Choroid plexus epithelial cell (primary cell): ENCODE results near the gene ARGLU1.

Experiments used
- DNase-seq: peaks from one replicate; pipeline ENCODE4 v3.0.0-alpha.2; 2010; ENCODE audit warnings: low read depth
- H3K4me3 ChIP-seq: 2 replicates; pipeline ENCODE4 v1.5.1; 2011; ENCODE audit warnings: low read depth, mild to moderate bottlenecking, control low read depth, low read length, moderate library complexity
- CTCF ChIP-seq: conservative IDR thresholded peaks from 2 replicates; pipeline ENCODE4 v1.5.1; 2011; ENCODE audit warnings: low read depth, mild to moderate bottlenecking, control low read depth, inconsistent platforms, low read length, moderate library complexity

Gene ARGLU1

DNA sequence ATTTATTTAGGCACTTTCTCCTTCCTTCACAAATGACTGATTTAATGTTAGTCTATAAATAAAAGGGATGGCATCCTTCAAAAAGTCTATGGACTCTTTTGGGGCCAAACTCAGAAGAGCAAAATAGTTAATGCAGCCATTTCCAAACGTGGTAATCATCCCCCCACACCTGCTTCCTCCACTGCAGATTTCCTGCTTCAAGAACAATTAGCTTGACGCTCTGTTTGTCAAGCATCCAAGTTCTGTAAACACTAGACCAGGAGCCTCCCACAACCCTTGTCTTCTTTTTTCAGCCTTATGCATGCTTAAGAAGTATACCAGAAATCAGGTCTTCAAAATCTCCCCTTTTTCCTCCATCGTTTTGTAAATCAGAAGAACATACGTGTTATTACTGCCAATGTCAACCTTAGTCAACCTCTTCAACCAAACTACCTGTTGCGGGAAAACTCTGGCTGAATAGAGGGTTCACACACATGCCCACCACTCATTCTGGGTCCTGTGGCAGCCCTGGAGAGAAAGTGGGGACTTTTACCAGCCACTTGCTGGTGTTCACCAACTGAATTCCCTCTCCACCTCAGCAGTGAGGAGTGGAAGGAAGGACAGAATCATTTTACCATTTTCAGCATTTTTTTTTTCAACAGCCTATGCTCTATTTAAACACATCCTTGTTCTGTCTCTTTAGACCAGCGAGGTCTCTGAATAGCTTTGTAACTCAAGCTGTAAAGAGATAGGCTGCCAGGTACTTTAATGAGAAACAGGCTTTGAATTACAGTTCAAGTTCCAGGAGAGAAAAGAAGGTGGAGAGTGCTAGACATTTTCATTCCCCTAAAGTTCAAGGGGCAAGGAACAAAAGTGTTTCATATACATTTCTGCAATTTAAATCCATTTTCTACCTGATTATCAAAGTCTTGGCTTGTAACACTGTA, 71.6 kb downstream of the ARGLU1 start:
- no peak for TF ChIP-seq CTCF
- DNase-seq: no peak
- H3K4me3 ChIP-seq: no peak overlapping the region

- no peak for TF ChIP-seq CTCF
- no peak for DNase-seq
- no peak overlapping the region for H3K4me3 ChIP-seq
These were observed 73.0 kb downstream of the ARGLU1 start for GRCh38 chr13:106494936-106495335.

- no peak for DNase-seq
- H3K4me3 ChIP-seq: no peak overlapping the region
- TF ChIP-seq CTCF: no peak
These were observed 73.4 kb downstream of the ARGLU1 start for GRCh38 chr13:106494506-106494905.

GRCh38 chr13:106493533-106494220, 74.3 kb downstream of the ARGLU1 start:
- no peak overlapping the region for H3K4me3 ChIP-seq
- no peak for DNase-seq
- no peak for TF ChIP-seq CTCF

- TF ChIP-seq CTCF: no peak
- DNase-seq: no peak
- H3K4me3 ChIP-seq: no peak overlapping the region
These were observed 75.1 kb downstream of the ARGLU1 start for GRCh38 chr13:106492588-106493475.

DNA sequence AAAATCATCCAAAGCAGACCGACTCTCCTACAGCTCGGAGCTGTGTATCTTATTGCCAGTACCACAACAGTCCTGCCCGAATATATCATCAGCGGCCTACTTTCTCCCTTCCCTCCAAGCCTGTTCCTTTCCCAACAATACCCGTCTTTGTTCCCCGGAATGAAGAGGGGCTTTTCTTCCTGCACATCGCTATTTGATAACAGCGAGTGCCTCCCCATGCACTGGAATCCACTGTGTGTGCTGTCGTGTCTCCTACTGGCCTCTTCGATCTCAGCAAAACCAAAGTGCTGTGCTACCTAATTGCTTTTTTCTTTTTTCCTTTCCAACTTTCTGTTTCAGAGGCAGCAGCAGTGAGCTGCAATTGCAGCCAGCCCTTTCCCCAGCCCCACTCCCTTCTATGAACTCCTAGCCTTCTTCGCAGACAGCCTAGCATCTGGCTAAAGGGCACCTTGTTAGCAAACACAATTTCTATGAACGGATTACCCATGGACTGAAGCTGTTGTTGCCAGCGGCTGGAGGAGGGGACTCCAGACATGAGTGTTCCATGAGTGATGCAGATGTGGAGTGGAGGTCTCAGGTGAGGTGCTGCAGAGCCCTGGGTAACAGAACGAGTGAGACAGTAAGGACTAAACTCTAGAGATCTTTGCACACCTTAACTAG, 75.9 kb downstream of the ARGLU1 start:
- TF ChIP-seq CTCF: no peak
- DNase-seq: no peak

More for the DNA sequence above, 75.9 kb downstream of the ARGLU1 start:
- no peak overlapping the region for H3K4me3 ChIP-seq
